ENCODE measurements around the gene IQSEC3. TPM values are rescaled to one million over a fixed set of nuclear protein-coding genes. Genes with fewer than 3 reads are reported as not detected.
A peak's percentile ranks its signal among the peaks of the same experiment; 100 is the strongest.

The IQSEC3 gene
- total and polyA plus RNA-seq, 2 of the 13 experiments (the other 11 are each of a cell fraction or from before 2014, with no cell fraction given) = not detected

GRCh38 chr12:106118-106591 lies 39.6 kb downstream of the IQSEC3 start:
- in situ Hi-C loops (cut with HindIII; ENCODE audit: extremely low pct_ligation_motif_present, low pct_unique_long_range_greater_than_20kb) = no loop called here
- Histone ChIP-seq H3K4me1 (ENCODE audit: insufficient read depth, low read length) (peaks cover 13% of the 10 kb centered on the region), H3K36me3 (replicated peaks in 1 of 2; ENCODE audit: control insufficient read depth in 1 of 2, insufficient read depth in 2 of 2, low read length in 2 of 2) (no peaks in the 10 kb centered on the region), H3K9ac (ENCODE audit: insufficient read depth, low read depth, low read length) (no peak overlapping the region), H2AFZ (ENCODE audit: low read length) (no peak overlapping the region), H3K27ac (ENCODE audit: extremely low read length, insufficient read depth, low read length) (no peak overlapping the region), H3K79me2 (ENCODE audit: insufficient read depth, low read length) (no peaks in the 10 kb centered on the region), H3K4me2 (ENCODE audit: low read depth, low read length) (no peak overlapping the region), H3K4me3 (replicated peaks in 1 of 3; ENCODE audit: insufficient read depth in 1 of 3, low read depth in 2 of 3, low read length in 3 of 3) (no peak overlapping the region), H4K20me1 (ENCODE audit: insufficient read depth, low read length) (no peaks in the 10 kb centered on the region), H3K27me3 (ENCODE audit: control insufficient read depth in 1 of 2, insufficient read depth in 2 of 2, low read length in 2 of 2) (peaks cover 4 to 41% of the 10 kb centered on the region in 2 experiments), H3K9me3 (ENCODE audit: low read length) (no peaks in the 10 kb centered on the region)
- TF ChIP-seq, protein P1, sequence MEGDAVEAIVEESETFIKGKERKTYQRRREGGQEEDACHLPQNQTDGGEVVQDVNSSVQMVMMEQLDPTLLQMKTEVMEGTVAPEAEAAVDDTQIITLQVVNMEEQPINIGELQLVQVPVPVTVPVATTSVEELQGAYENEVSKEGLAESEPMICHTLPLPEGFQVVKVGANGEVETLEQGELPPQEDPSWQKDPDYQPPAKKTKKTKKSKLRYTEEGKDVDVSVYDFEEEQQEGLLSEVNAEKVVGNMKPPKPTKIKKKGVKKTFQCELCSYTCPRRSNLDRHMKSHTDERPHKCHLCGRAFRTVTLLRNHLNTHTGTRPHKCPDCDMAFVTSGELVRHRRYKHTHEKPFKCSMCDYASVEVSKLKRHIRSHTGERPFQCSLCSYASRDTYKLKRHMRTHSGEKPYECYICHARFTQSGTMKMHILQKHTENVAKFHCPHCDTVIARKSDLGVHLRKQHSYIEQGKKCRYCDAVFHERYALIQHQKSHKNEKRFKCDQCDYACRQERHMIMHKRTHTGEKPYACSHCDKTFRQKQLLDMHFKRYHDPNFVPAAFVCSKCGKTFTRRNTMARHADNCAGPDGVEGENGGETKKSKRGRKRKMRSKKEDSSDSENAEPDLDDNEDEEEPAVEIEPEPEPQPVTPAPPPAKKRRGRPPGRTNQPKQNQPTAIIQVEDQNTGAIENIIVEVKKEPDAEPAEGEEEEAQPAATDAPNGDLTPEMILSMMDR (CRISPR knock-in tag; IDR thresholded peaks at IDR 0.05) = 0 out of 2 replicates have a peak, but pooled peaks have one; percentile 8
- TF ChIP-seq RORA (CRISPR knock-in tag; IDR thresholded peaks at IDR 0.05) = no peak
- TF ChIP-seq ZNF629 (CRISPR knock-in tag; conservative IDR thresholded peaks at IDR 0.05) = peak; percentile 76
- POLR2A ChIA-PET = no interaction called here
- DNase-seq (ENCODE audit: low spot score) (peak; percentile 17), FAIRE-seq (no peak), ATAC-seq (peak; percentile 49)
- CTCF ChIA-PET (ENCODE audit: low intra/inter-chr PET ratio, low total read pairs) = no interaction called here
- intact Hi-C loops (cut with micrococcal nuclease; ENCODE audit: unreplicated experiment) = loop anchor here (1.0 kb wide), 1 partner anchor 38 kb away; no protein-coding TSS in a partner anchor
- WGBS (ENCODE audit: low lambda C conversion rate) = 17% methylated on average over 5 of the region's 5 CpGs
- BruUV-seq (replicated peaks) = no TSS peak

DNA sequence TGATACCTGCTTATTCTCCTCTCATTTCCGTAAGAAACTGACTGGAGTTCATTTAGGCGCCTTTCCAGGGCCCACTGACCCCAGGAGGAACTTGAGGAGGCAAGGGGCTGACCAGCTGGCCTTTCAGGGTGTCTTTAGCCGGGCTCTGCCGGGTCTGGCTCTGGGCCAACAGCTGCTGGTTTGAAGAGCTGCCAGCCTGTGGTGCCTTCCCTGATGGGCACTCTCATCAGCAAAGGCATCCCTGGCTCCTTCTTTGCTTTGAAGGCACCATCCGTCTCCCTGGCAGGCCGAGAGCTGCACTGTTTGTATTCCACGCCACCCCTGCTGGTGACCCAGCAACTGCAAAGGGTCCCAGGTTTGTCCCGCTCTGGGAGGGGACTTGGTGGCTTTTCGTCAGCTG lies 42.0 kb downstream of the IQSEC3 start:
- 32% methylated on average over 6 of the region's 9 CpGs for WGBS (ENCODE audit: low lambda C conversion rate)
- Histone ChIP-seq H3K4me2 (ENCODE audit: low read depth, low read length) (no peak overlapping the region), H3K9me3 (ENCODE audit: low read length) (no peaks in the 10 kb centered on the region), H3K79me2 (ENCODE audit: insufficient read depth, low read length) (no peaks in the 10 kb centered on the region), H2AFZ (ENCODE audit: low read length) (no peak overlapping the region), H3K27ac (ENCODE audit: extremely low read length, insufficient read depth, low read length) (no peak overlapping the region), H3K9ac (ENCODE audit: insufficient read depth, low read depth, low read length) (no peak overlapping the region), H3K27me3 (ENCODE audit: control insufficient read depth in 1 of 2, insufficient read depth in 2 of 2, low read length in 2 of 2) (peaks cover 2 to 41% of the 10 kb centered on the region in 2 experiments; a peak in 4 of 5 replicates), H3K4me3 (replicated peaks in 1 of 3; ENCODE audit: insufficient read depth in 1 of 3, low read depth in 2 of 3, low read length in 3 of 3) (no peak overlapping the region), H3K4me1 (ENCODE audit: insufficient read depth, low read length) (peaks cover 13% of the 10 kb centered on the region), H4K20me1 (ENCODE audit: insufficient read depth, low read length) (no peaks in the 10 kb centered on the region), H3K36me3 (replicated peaks in 1 of 2; ENCODE audit: control insufficient read depth in 1 of 2, insufficient read depth in 2 of 2, low read length in 2 of 2) (no peaks in the 10 kb centered on the region)
- ATAC-seq (no peak), DNase-seq (ENCODE audit: low spot score) (no peak), FAIRE-seq (no peak)
- ChIA-PET CTCF (ENCODE audit: low intra/inter-chr PET ratio, low total read pairs) (no interaction called here), POLR2A (no interaction called here)
- no TSS peak for BruUV-seq (replicated peaks)
- in situ Hi-C loops (cut with HindIII; ENCODE audit: extremely low pct_ligation_motif_present, low pct_unique_long_range_greater_than_20kb) = no loop called here
- intact Hi-C loops (cut with micrococcal nuclease; ENCODE audit: unreplicated experiment) = no loop called here
- TF ChIP-seq SIN3A (IDR thresholded peaks at IDR 0.05; ENCODE audit: borderline replicate concordance, low read depth, low read length) (no peak), MAZ (IDR thresholded peaks at IDR 0.05; ENCODE audit: borderline replicate concordance, low read depth, low read length) (no peak), MAZ (CRISPR knock-in tag; IDR thresholded peaks at IDR 0.05; ENCODE audit: low read depth) (no peak), SMAD3 (CRISPR knock-in tag; IDR thresholded peaks at IDR 0.05) (no peak), ZNF562 (CRISPR knock-in tag; IDR thresholded peaks at IDR 0.05; ENCODE audit: borderline replicate concordance) (no peak), ZNF281 (CRISPR knock-in tag; IDR thresholded peaks at IDR 0.05; ENCODE audit: borderline replicate concordance) (no peak), ZNF317 (CRISPR knock-in tag; IDR thresholded peaks at IDR 0.05) (no peak)
- TF ChIP-seq, protein P2, sequence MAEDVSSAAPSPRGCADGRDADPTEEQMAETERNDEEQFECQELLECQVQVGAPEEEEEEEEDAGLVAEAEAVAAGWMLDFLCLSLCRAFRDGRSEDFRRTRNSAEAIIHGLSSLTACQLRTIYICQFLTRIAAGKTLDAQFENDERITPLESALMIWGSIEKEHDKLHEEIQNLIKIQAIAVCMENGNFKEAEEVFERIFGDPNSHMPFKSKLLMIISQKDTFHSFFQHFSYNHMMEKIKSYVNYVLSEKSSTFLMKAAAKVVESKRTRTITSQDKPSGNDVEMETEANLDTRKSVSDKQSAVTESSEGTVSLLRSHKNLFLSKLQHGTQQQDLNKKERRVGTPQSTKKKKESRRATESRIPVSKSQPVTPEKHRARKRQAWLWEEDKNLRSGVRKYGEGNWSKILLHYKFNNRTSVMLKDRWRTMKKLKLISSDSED (CRISPR knock-in tag; IDR thresholded peaks at IDR 0.05) = no peak
- TF ChIP-seq, protein P3, sequence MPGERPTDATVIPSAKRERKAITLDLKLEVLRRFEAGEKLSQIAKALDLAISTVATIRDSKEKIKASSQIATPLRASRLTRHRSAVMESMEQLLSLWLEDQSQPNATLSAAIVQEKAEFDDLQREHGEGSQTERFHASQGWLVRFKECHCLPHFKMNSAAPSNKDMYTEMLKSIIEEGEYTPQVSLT (CRISPR knock-in tag; IDR thresholded peaks at IDR 0.05; ENCODE audit: borderline replicate concordance, low read depth) = no peak
